Mesenchymal stem cell (in vitro differentiated cells and primary cell): ENCODE data around the gene SDHAF3.
"Not testable (repeated sequence)": the region's sequence is repeated elsewhere in the genome, so short reads cannot be mapped to it uniquely, and the experiment has no call there.

ENCODE experiments used
- DNase-seq: peaks from one replicate; pipeline ENCODE4 v3.0.0-alpha.2; 2013
- H2AFZ ChIP-seq: one replicate; pipeline ENCODE4 v1.6.1; 2013; ENCODE audit warnings: low read depth, mild to moderate bottlenecking, control low read depth, inconsistent platforms, low read length, moderate library complexity
- H2AK5ac ChIP-seq: 2 replicates; pipeline ENCODE4 v1.6.1; 2013; ENCODE audit warnings: low read length, moderate library complexity, mild to moderate bottlenecking, inconsistent platforms; ENCODE audit not compliant: severe bottlenecking
- H2BK120ac ChIP-seq: one replicate; pipeline ENCODE4 v1.6.1; 2013; ENCODE audit warnings: low read depth, mild to moderate bottlenecking, inconsistent platforms, low read length, moderate library complexity
- H2BK12ac ChIP-seq, 2 experiments: one replicate each; pipeline ENCODE4 v1.6.1; 2013; ENCODE audit warnings: inconsistent platforms in 2 of 2, low read length in 2 of 2, mild to moderate bottlenecking in 2 of 2, moderate library complexity in 2 of 2, control low read depth in 1 of 2
- H2BK15ac ChIP-seq: one replicate; pipeline ENCODE4 v1.6.1; 2013; ENCODE audit warnings: mild to moderate bottlenecking, low read depth, inconsistent platforms; ENCODE audit not compliant: poor library complexity, severe bottlenecking
- H2BK5ac ChIP-seq: 2 replicates; pipeline ENCODE4 v1.6.1; 2013; ENCODE audit warnings: low read depth, mild to moderate bottlenecking, low read length, control low read depth, inconsistent platforms; ENCODE audit not compliant: poor library complexity, severe bottlenecking
- H3K14ac ChIP-seq, 2 experiments: one replicate each; pipeline ENCODE4 v1.6.1; 2013; ENCODE audit warnings: inconsistent platforms in 2 of 2, low read length in 2 of 2, control low read depth in 1 of 2, mild to moderate bottlenecking in 1 of 2, moderate library complexity in 1 of 2
- H3K18ac ChIP-seq, 2 experiments: one replicate each; pipeline ENCODE4 v1.6.1; 2013; ENCODE audit warnings: inconsistent platforms in 2 of 2, low read length in 2 of 2, control low read depth in 1 of 2, low read depth in 1 of 2, mild to moderate bottlenecking in 1 of 2
- H3K23ac ChIP-seq, 2 experiments: one replicate each; pipeline ENCODE4 v1.6.1; 2013; ENCODE audit warnings: inconsistent platforms in 2 of 2, low read length in 2 of 2, mild to moderate bottlenecking in 2 of 2, moderate library complexity in 2 of 2, control low read depth in 1 of 2
- H3K27ac ChIP-seq: 2 replicates; pipeline ENCODE4 v1.5.1; 2013; ENCODE audit warnings: mild to moderate bottlenecking, moderate library complexity, low read length, control low read depth, inconsistent platforms; ENCODE audit not compliant: poor library complexity, severe bottlenecking
- H3K27me3 ChIP-seq, 2 experiments: 2 replicates each; pipeline versions ENCODE4 v1.6.1 to v1.7.0; 2013; ENCODE audit warnings: low read length in 2 of 2, mild to moderate bottlenecking in 2 of 2, moderate library complexity in 2 of 2, control low read depth in 1 of 2, inconsistent platforms in 1 of 2; ENCODE audit not compliant: control insufficient read depth in 1 of 2, insufficient read depth in 1 of 2
- H3K36me3 ChIP-seq, 2 experiments: 2 replicates each; pipeline versions ENCODE4 v1.6.1 to v1.7.0; 2013; ENCODE audit warnings: low read length in 2 of 2, control low read depth in 1 of 2, inconsistent platforms in 1 of 2, low read depth in 1 of 2, mild to moderate bottlenecking in 1 of 2; ENCODE audit not compliant: insufficient read depth in 2 of 2, control insufficient read depth in 1 of 2
- H3K4ac ChIP-seq, 2 experiments: one replicate each; pipeline ENCODE4 v1.6.1; 2013; ENCODE audit warnings: inconsistent platforms in 2 of 2, low read length in 2 of 2, mild to moderate bottlenecking in 2 of 2, moderate library complexity in 2 of 2, control low read depth in 1 of 2, low read depth in 1 of 2
- H3K4me1 ChIP-seq: 2 replicates; pipeline ENCODE4 v1.6.1; 2013; ENCODE audit warnings: low read depth, low read length, control low read depth; ENCODE audit not compliant: control insufficient read depth, insufficient read depth
- H3K4me2 ChIP-seq: 2 replicates; pipeline ENCODE4 v1.6.1; 2013; ENCODE audit warnings: low read length, mild to moderate bottlenecking, inconsistent platforms; ENCODE audit not compliant: poor library complexity, severe bottlenecking
- H3K4me3 ChIP-seq, 2 experiments: 2 replicates each; pipeline versions ENCODE4 v1.5.1 to v1.7.0; 2013; ENCODE audit warnings: low read length in 2 of 2, mild to moderate bottlenecking in 2 of 2, control low read depth in 1 of 2, low read depth in 1 of 2; ENCODE audit not compliant: insufficient read depth in 1 of 2
- H3K79me1 ChIP-seq: replicated peaks from 2 replicates; pipeline ENCODE4 v1.6.1; 2013; ENCODE audit warnings: mild to moderate bottlenecking, control low read depth, low read length, inconsistent platforms; ENCODE audit not compliant: poor library complexity, severe bottlenecking
- H3K9ac ChIP-seq: 2 replicates; pipeline ENCODE4 v1.7.0; 2013; ENCODE audit warnings: mild to moderate bottlenecking, low read length, moderate library complexity
- H3K9me3 ChIP-seq: 2 replicates; pipeline ENCODE4 v1.7.0; 2013; ENCODE audit warnings: mild to moderate bottlenecking, low read length; ENCODE audit not compliant: control insufficient read depth
- H4K8ac ChIP-seq: one replicate; pipeline ENCODE4 v1.6.1; 2013; ENCODE audit warnings: inconsistent platforms, mild to moderate bottlenecking, low read length, moderate library complexity
- H4K91ac ChIP-seq: one replicate; pipeline ENCODE4 v1.6.1; 2013; ENCODE audit warnings: mild to moderate bottlenecking, low read length, inconsistent platforms
- WGBS: methylation state at CpG from one replicate; pipeline ENCODE4 v1.1.7; 2013; ENCODE audit warnings: mixed read lengths; 5-methylcytosine and 5-hydroxymethylcytosine counted together

SDHAF3 gene

DNA sequence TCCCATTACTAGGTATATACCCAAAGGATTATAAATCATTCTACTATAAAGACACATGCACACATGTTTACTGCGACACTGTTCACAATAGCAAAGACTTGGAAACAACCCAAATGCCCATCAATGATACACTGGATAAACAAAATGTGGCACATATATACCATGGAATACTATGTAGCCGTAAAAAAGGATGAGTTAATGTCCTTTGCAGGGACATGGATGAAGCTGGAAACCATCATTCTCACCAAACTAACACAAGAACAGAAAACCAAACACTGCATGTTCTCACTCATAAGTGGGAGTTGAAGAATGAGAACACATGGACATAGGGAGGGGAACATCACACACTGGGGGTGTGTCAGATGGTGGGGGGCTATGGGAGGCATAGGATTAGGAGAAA is 78.7 kb downstream of the SDHAF3 start:
- H3K79me1 ChIP-seq, H3K9ac ChIP-seq, H2BK120ac ChIP-seq, H3K27me3 ChIP-seq, H3K36me3 ChIP-seq, H3K4me3 ChIP-seq, H4K91ac ChIP-seq, H3K4me1 ChIP-seq, H3K14ac ChIP-seq, H3K4ac ChIP-seq, H3K9me3 ChIP-seq, H3K23ac ChIP-seq, H2BK5ac ChIP-seq, H2BK15ac ChIP-seq, H3K18ac ChIP-seq, H2BK12ac ChIP-seq, H2AK5ac ChIP-seq, DNase-seq, H3K4me2 ChIP-seq, H2AFZ ChIP-seq, H4K8ac ChIP-seq, H3K27ac ChIP-seq: not testable (repeated sequence)
- WGBS, result 0% methylated on average over 1 of the region's 2 CpGs

DNA sequence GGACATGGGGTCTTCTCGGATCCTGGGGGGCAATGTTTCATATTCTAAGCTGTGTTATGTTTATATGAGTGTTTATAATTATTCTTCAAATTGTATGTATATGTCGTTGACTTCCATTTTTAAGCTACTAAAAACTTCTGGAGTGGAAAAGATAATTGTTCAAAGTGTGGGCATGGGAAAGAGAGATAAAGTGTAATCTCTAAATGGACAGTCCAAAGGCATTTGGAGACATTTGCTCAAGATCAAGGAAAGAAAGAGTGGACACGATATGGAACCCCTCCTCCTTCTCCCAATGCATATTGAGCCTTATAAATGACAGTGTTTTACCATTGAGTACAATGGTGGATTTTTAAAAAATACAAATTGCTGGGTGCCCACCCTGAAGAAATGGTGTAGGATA is 81.1 kb downstream of the SDHAF3 start:
- H3K9ac ChIP-seq, result no peak overlapping the region

DNA sequence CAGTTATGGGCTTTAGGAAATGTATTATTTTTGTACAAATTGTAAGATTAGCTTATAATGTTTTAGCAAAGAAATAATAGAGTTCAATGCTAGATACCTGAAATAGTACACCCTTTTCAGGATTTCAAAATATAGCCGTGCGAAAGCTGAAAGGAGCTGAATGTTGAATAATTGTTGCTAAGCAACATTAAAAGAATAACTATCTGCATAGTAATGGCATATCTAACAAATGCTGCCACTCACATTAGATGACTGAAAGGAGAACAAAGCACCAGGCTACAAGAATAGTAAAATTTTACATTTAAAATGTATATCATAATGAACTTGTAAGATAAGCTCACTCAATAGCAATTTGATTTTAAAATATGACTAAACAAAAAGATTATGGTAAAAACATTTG is 82.5 kb downstream of the SDHAF3 start:
- Histone ChIP-seq H2BK12ac (no peak overlapping the region), H3K18ac (no peak overlapping the region), H2BK120ac (no peak overlapping the region), H4K91ac (no peak overlapping the region), H3K79me1 (no peaks in the 10 kb centered on the region), H2BK15ac (no peak overlapping the region), H3K4ac (no peak overlapping the region), H2AK5ac (no peak overlapping the region), H3K4me3 (no peak overlapping the region), H4K8ac (no peak overlapping the region), H3K9me3 (no peaks in the 10 kb centered on the region), H3K36me3 (no peaks in the 10 kb centered on the region), H3K23ac (no peak overlapping the region), H3K4me1 (no peaks in the 10 kb centered on the region), H3K27me3 (no peaks in the 10 kb centered on the region), H3K14ac (no peak overlapping the region), H2AFZ (no peak overlapping the region), H3K27ac (no peak overlapping the region), H3K9ac (no peak overlapping the region), H2BK5ac (no peak overlapping the region), H3K4me2 (no peak overlapping the region)
- no peak for DNase-seq
- WGBS, result 100% methylated on average over 2 of the region's 2 CpGs

More for the DNA sequence above, 81.1 kb downstream of the SDHAF3 start:
- H3K79me1 ChIP-seq, result no peaks in the 10 kb centered on the region
- no peak overlapping the region for H3K18ac ChIP-seq
- no peak overlapping the region for H3K14ac ChIP-seq
- no peak overlapping the region for H4K8ac ChIP-seq
- H3K4me1 ChIP-seq, result no peaks in the 10 kb centered on the region
- H3K4me2 ChIP-seq, result no peak overlapping the region
- no peak for DNase-seq
- WGBS, result 40% methylated on average over 3 of the region's 3 CpGs
- no peak overlapping the region for H2BK15ac ChIP-seq
- no peak overlapping the region for H4K91ac ChIP-seq
- H2BK120ac ChIP-seq, result no peak overlapping the region
- H3K27ac ChIP-seq, result no peak overlapping the region
- no peaks in the 10 kb centered on the region for H3K27me3 ChIP-seq
- no peak overlapping the region for H3K23ac ChIP-seq
- H3K36me3 ChIP-seq, result no peaks in the 10 kb centered on the region
- H2BK12ac ChIP-seq, result no peak overlapping the region
- no peak overlapping the region for H3K4ac ChIP-seq
- H3K4me3 ChIP-seq, result no peak overlapping the region
- H2BK5ac ChIP-seq, result no peak overlapping the region
- H3K9me3 ChIP-seq, result no peaks in the 10 kb centered on the region
- H2AFZ ChIP-seq, result no peak overlapping the region
- H2AK5ac ChIP-seq, result no peak overlapping the region

GRCh38 chr7:97203957-97204356 is 86.5 kb downstream of the SDHAF3 start:
- no peaks in the 10 kb centered on the region for H3K4me1 ChIP-seq
- WGBS, result 85% methylated on average over 2 of the region's 2 CpGs
- H2BK12ac ChIP-seq, result no peak overlapping the region
- no peak overlapping the region for H3K23ac ChIP-seq
- H3K9ac ChIP-seq, result no peak overlapping the region
- no peak overlapping the region for H3K27ac ChIP-seq
- no peaks in the 10 kb centered on the region for H3K79me1 ChIP-seq
- no peaks in the 10 kb centered on the region for H3K9me3 ChIP-seq
- H3K4ac ChIP-seq, result no peak overlapping the region
- no peaks in the 10 kb centered on the region for H3K36me3 ChIP-seq
- no peaks in the 10 kb centered on the region for H3K27me3 ChIP-seq
- no peak overlapping the region for H3K4me3 ChIP-seq
- no peak overlapping the region for H2AFZ ChIP-seq
- no peak overlapping the region for H4K91ac ChIP-seq
- H2BK5ac ChIP-seq, result no peak overlapping the region
- no peak overlapping the region for H3K4me2 ChIP-seq
- H3K14ac ChIP-seq, result no peak overlapping the region
- no peak overlapping the region for H3K18ac ChIP-seq
- no peak overlapping the region for H2BK15ac ChIP-seq
- no peak overlapping the region for H2AK5ac ChIP-seq
- DNase-seq, result no peak
- H4K8ac ChIP-seq, result no peak overlapping the region
- no peak overlapping the region for H2BK120ac ChIP-seq
